Glutamatergic neuron (in vitro differentiated cells): ENCODE measurements around the gene PRKG1. TPM values are rescaled to one million over a fixed set of nuclear protein-coding genes. Genes with fewer than 3 reads are reported as not detected.

Experiments
- DNase-seq: peaks from one replicate; pipeline ENCODE4 v3.0.0; 2022
- H3K27ac Mint-ChIP-seq: one replicate; pipeline ENCODE4 v1.8.0; 2020; ENCODE audit warnings: mild to moderate bottlenecking, mixed read lengths, inconsistent platforms; ENCODE audit not compliant: unreplicated experiment
- H3K27me3 Mint-ChIP-seq: one replicate; pipeline ENCODE4 v1.8.0; 2020; ENCODE audit warnings: mild to moderate bottlenecking, moderate library complexity, mixed read lengths, inconsistent platforms; ENCODE audit not compliant: unreplicated experiment
- H3K36me3 Mint-ChIP-seq: one replicate; pipeline ENCODE4 v1.8.0; 2020; ENCODE audit warnings: mild to moderate bottlenecking, mixed read lengths, inconsistent platforms; ENCODE audit not compliant: unreplicated experiment
- H3K4me1 Mint-ChIP-seq: one replicate; pipeline ENCODE4 v1.8.0; 2020; ENCODE audit warnings: mild to moderate bottlenecking, low read depth, mixed read lengths, inconsistent platforms; ENCODE audit not compliant: unreplicated experiment
- H3K4me3 Mint-ChIP-seq: one replicate; pipeline ENCODE4 v1.8.0; 2020; ENCODE audit warnings: mild to moderate bottlenecking, mixed read lengths, inconsistent platforms; ENCODE audit not compliant: unreplicated experiment
- H3K9me3 Mint-ChIP-seq: one replicate; pipeline ENCODE4 v1.8.0; 2020; ENCODE audit warnings: mild to moderate bottlenecking, moderate library complexity, mixed read lengths, inconsistent platforms; ENCODE audit not compliant: unreplicated experiment
- total RNA-seq: library from RNA; stranded (reverse); fragmentation: NEBNext Ultra II Directional; extraction: Animal tissue kit (Norgen Biotek cat#: 25700); gene quantifications from one replicate; pipeline ENCODE4 v1.2.1, GENCODE V29; 2021; ENCODE audit not compliant: unreplicated experiment
- TF ChIP-seq, protein P1 (sequence below): fragments of 200-600 bp; sonication (generic); IDR thresholded peaks from one replicate; pipeline ENCODE4 v1.5.0; 2021; ENCODE audit not compliant: partially characterized antibody, unreplicated experiment

PRKG1 gene
- total RNA-seq, 1 donor from 2014 or later, result 52.7 TPM

DNA sequence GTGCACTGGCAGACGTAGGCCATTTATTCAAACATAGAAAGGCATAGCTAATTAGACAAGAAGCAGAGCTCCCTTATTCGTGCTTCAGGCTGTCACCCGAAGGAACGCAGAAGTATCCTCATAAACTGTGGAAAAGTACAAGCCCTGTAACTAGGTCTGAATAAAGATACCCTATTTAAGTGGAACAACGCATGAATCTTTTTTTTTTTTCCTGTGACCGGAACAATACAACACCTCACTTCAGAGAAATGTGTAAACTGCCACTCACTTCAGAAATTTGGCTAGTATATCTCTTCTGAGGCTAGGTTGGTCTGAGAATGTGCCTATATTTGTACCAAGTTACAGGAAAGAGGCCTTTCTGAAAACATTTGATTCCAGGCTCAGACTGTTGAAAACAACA, 633.1 kb downstream of the PRKG1 start:
- H3K4me1 Mint-ChIP-seq, result peaks cover 3% of the 10 kb centered on the region
- no peak overlapping the region for H3K4me3 Mint-ChIP-seq

DNA sequence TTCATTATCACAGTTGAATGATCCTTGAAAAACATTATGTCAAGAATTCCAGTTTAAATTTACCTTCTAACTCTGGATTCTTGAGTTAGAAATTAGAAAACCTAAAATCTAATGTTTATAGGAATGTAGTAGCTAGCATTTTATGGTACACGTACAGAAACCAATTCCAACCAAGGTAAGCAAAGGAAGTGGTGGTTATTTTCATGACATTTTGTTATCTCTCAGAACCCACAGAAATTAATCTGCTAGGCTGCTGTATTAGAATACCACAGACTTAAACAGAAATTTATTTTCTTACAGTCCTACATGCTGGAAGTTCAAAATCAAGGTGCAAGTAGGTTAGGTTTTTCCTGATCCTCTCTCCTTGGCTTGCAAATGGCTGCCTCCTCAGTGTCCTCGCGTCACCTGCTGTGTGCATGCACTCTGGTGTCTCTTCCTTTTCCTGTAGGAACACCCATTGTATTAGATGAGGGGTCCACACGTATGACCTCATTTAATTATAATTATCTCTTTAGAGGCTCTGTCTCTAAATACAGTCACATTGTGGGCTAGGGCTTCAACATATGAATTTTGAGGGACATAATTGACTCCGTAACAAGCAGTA, 633.6 kb downstream of the PRKG1 start:
- H3K27me3 Mint-ChIP-seq, result peaks cover 2% of the 10 kb centered on the region
- TF ChIP-seq, protein P1, sequence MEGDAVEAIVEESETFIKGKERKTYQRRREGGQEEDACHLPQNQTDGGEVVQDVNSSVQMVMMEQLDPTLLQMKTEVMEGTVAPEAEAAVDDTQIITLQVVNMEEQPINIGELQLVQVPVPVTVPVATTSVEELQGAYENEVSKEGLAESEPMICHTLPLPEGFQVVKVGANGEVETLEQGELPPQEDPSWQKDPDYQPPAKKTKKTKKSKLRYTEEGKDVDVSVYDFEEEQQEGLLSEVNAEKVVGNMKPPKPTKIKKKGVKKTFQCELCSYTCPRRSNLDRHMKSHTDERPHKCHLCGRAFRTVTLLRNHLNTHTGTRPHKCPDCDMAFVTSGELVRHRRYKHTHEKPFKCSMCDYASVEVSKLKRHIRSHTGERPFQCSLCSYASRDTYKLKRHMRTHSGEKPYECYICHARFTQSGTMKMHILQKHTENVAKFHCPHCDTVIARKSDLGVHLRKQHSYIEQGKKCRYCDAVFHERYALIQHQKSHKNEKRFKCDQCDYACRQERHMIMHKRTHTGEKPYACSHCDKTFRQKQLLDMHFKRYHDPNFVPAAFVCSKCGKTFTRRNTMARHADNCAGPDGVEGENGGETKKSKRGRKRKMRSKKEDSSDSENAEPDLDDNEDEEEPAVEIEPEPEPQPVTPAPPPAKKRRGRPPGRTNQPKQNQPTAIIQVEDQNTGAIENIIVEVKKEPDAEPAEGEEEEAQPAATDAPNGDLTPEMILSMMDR, result no peak
- H3K4me1 Mint-ChIP-seq, result peaks cover 3% of the 10 kb centered on the region
- no peaks in the 10 kb centered on the region for H3K9me3 Mint-ChIP-seq
- no peak overlapping the region for H3K4me3 Mint-ChIP-seq
- no peak overlapping the region for H3K27ac Mint-ChIP-seq
- no peak for DNase-seq
- H3K36me3 Mint-ChIP-seq, result no peaks in the 10 kb centered on the region

More for the DNA sequence above, 633.1 kb downstream of the PRKG1 start:
- Mint-ChIP-seq H3K36me3 (no peaks in the 10 kb centered on the region), H3K27me3 (peaks cover 2% of the 10 kb centered on the region), H3K9me3 (no peaks in the 10 kb centered on the region), H3K27ac (no peak overlapping the region)
- no peak for DNase-seq
- TF ChIP-seq, protein P1, result no peak

DNA sequence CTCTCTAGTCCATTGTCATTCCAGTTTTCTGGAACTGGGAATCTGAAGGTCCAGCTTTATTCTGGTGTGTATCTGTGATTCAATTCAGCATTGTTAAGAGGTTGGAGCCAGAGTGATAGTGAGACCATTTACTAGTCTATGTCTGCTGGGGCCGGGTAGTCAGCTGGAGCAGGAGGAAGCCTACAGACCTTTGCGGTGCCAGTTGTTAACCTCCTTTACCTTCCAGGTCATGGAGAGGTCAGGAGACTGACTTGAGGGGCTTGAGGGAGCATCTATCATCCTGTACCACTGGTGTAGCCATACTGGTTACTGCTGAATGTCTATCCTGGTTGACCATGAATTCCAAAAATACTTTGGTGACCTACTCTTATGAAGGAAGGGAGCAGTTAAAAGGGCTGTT, 634.3 kb downstream of the PRKG1 start:
- Mint-ChIP-seq H3K9me3 (no peaks in the 10 kb centered on the region), H3K27me3 (peaks cover 2% of the 10 kb centered on the region), H3K27ac (no peak overlapping the region), H3K36me3 (no peaks in the 10 kb centered on the region), H3K4me3 (no peak overlapping the region), H3K4me1 (peaks cover 3% of the 10 kb centered on the region)
- TF ChIP-seq, protein P1, result no peak
- no peak for DNase-seq

DNA sequence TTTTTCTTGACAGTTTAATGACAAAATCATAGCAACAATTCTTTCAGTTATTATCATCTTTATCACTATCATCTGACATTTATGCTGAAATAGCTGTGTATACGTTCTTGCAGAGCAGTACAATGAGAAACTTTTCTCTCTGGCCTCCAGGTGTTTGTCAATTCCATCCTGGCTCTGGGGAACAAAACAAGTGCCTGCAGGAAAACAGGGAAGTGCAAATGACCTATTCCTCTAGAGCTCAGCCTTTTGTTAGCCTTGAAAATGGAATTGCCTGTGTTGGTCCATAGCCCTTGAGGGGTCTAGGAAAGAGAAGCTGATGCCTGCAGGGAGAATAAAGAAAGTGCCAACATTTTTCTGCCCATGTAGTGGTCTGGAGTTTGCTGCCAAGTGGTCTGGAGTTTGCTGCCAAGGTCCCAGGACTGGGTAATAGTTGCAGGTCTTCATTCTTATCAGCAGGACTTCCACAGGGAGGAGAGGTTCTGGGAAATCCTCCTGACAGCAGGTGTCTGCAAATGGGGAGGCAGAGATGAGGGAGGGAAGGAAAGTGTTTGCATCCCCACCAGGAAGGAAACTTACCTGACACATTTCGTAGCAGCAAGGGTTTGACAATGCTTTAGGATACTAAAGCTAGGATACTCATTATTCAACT, 635.2 kb downstream of the PRKG1 start:
- Mint-ChIP-seq H3K27me3 (peaks cover 2% of the 10 kb centered on the region), H3K36me3 (no peaks in the 10 kb centered on the region), H3K4me1 (peaks cover 3% of the 10 kb centered on the region), H3K9me3 (no peaks in the 10 kb centered on the region), H3K27ac (no peak overlapping the region), H3K4me3 (no peak overlapping the region)
- no peak for DNase-seq
- TF ChIP-seq, protein P1, result no peak

DNA sequence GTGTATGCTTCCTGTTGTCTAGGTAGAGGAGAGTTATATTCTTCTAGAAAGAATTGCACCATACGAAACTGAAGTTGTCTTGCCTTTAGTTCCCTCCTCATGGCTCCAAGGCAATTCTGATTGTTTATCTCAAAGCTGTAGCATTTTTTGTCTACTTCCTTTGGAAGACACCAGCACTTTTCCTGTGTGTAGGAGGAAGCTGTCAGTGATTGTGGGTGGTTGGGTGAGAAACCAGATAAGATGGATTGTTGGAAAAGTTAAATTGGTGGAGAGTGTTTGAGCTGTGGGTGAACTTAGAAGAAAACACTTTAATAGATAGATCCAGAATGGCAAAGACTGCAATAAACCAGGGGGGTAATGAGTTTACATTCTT, 637.2 kb downstream of the PRKG1 start:
- TF ChIP-seq, protein P1, result no peak
- Mint-ChIP-seq H3K9me3 (no peaks in the 10 kb centered on the region), H3K27ac (no peak overlapping the region), H3K4me3 (no peak overlapping the region), H3K36me3 (no peaks in the 10 kb centered on the region), H3K27me3 (peaks cover 2% of the 10 kb centered on the region), H3K4me1 (peaks cover 3% of the 10 kb centered on the region)
- no peak for DNase-seq
